CD4-positive, alpha-beta T cell (primary cell): Measurements from ENCODE around the gene ASH1L. TPM values are rescaled to one million over a fixed set of nuclear protein-coding genes. Genes with fewer than 3 reads are reported as not detected.
"Not testable (repeated sequence)": the region's sequence is repeated elsewhere in the genome, so short reads cannot be mapped to it uniquely, and the experiment has no call there.

ENCODE experiments used
- ATAC-seq: fragments of 200-7000 bp; cut with Tn5 transposase; one replicate; pipeline ENCODE4 v1.10.0; 2022; ENCODE audit warnings: mild to moderate bottlenecking; ENCODE audit not compliant: poor library complexity
- CTCF ChIA-PET: fragments of 350-600 bp; sonication (Branson Sonifier 250); formaldehyde crosslinking; loops from one replicate; lab custom pipeline; 2021; ENCODE audit warnings: antibody characterized with exemption, inconsistent platforms; lab: Charles Lee
- POLR2A ChIA-PET: fragments of 350-600 bp; sonication (Branson Sonifier 250); formaldehyde crosslinking; loops from one replicate; lab custom pipeline; 2021; ENCODE audit warnings: antibody characterized with exemption, inconsistent platforms; lab: Charles Lee
- DNase-seq, 14 experiments: peaks; one replicate each; pipeline ENCODE4 v3.0.0-alpha.2; 2013 to 2020; ENCODE audit warnings: mixed read lengths in 2 of 14
- H3K27ac ChIP-seq, 2 donors: one replicate each; pipeline versions ENCODE4 v1.5.1 to v1.7.0; 2013; ENCODE audit warnings: low read length in 2 of 2, low read depth in 1 of 2, mild to moderate bottlenecking in 1 of 2
- H3K27me3 ChIP-seq, 2 experiments: 1 replicate in 1 of 2; 2 replicates in 1 of 2; pipeline versions ENCODE4 v1.6.1 to v1.7.0; 2013; ENCODE audit warnings: low read length in 2 of 2, control low read depth in 1 of 2, mild to moderate bottlenecking in 1 of 2, moderate library complexity in 1 of 2; ENCODE audit not compliant: insufficient read depth in 2 of 2, control insufficient read depth in 1 of 2
- H3K36me3 ChIP-seq: one replicate; pipeline ENCODE4 v1.6.1; 2013; ENCODE audit warnings: low read length, control low read depth; ENCODE audit not compliant: insufficient read depth
- H3K4me1 ChIP-seq: one replicate; pipeline ENCODE4 v1.6.1; 2013; ENCODE audit warnings: low read length, control low read depth; ENCODE audit not compliant: insufficient read depth
- H3K4me3 ChIP-seq: one replicate; pipeline ENCODE4 v1.5.1; 2013; ENCODE audit warnings: mild to moderate bottlenecking, low read length, moderate library complexity
- H3K9me3 ChIP-seq, 2 experiments: 1 replicate in 1 of 2; 2 replicates in 1 of 2; pipeline versions ENCODE4 v1.6.1 to v1.7.0; 2013; ENCODE audit warnings: low read length in 2 of 2, mild to moderate bottlenecking in 2 of 2, control low read depth in 1 of 2, moderate library complexity in 1 of 2; ENCODE audit not compliant: control insufficient read depth in 1 of 2, insufficient read depth in 1 of 2
- H3K27ac Mint-ChIP-seq: one replicate; pipeline ENCODE4 v1.8.0; 2020; ENCODE audit warnings: mixed read lengths
- H3K27me3 Mint-ChIP-seq: one replicate; pipeline ENCODE4 v1.8.0; 2021; ENCODE audit warnings: mixed read lengths
- H3K36me3 Mint-ChIP-seq: one replicate; pipeline ENCODE4 v1.8.0; 2021; ENCODE audit warnings: low read depth, mixed read lengths
- H3K4me1 Mint-ChIP-seq: one replicate; pipeline ENCODE4 v1.8.0; 2021; ENCODE audit warnings: low read depth, mixed read lengths
- H3K4me3 Mint-ChIP-seq: one replicate; pipeline ENCODE4 v1.8.0; 2020; ENCODE audit warnings: mild to moderate bottlenecking, mixed read lengths
- H3K9me3 Mint-ChIP-seq: one replicate; pipeline ENCODE4 v1.8.0; 2020; ENCODE audit warnings: mixed read lengths
- CTCF ChIP-seq: fragments of 200-600 bp; IDR thresholded peaks from one replicate; pipeline ENCODE4 v1.8.0; 2022; ENCODE audit warnings: antibody characterized with exemption, mild to moderate bottlenecking
- intact Hi-C, 2 experiments: fragments of 100-400 bp; cut with DNase I in 1 of 2; cut with micrococcal nuclease in 1 of 2; formaldehyde crosslinking; loops; one replicate each; pipeline versions ENCODE4 v1.15.1 to v1.9.0; 2023 to 2025; cut with DNase I, micrococcal nuclease
- total RNA-seq, 174 experiments: library from RNA in 2 of 174; stranded (reverse) in 2 of 174; gene quantifications; one replicate each; pipeline ENCODE4 v1.2.3 and lab custom pipeline; 2021 to 2026

Gene ASH1L
- total RNA-seq, 2 experiments from 2014 or later = 71.0 to 72.8 TPM

GRCh38 chr1:155598842-155599331 is 36.3 kb upstream of the ASH1L start:
- peak overlapping the region; percentile 34 for H3K4me3 ChIP-seq
- H3K27ac ChIP-seq = no peak overlapping the region
- POLR2A ChIA-PET = interaction anchor here (0.7 kb wide), 1 partner anchor 11 kb away, joined by 4 read pairs; the partner anchor contains the start of gene MSTO1

GRCh38 chr1:155596864-155597263 is 34.3 kb upstream of the ASH1L start:
- DNase-seq (no peak), ATAC-seq (no peak)
- H3K27ac ChIP-seq = no peak overlapping the region
- no peaks in the 10 kb centered on the region for H3K36me3 ChIP-seq
- no peak for TF ChIP-seq CTCF
- intact Hi-C loops = loop anchor here in 1 of 2 experiments (10.0 kb wide), 2 partner anchors 242 to 502 kb away; no protein-coding TSS in a partner anchor
- CTCF ChIA-PET = no interaction called here
- peaks cover 14% of the 10 kb centered on the region for H3K4me1 Mint-ChIP-seq
- no peaks in the 10 kb centered on the region for H3K9me3 Mint-ChIP-seq
- H3K4me1 ChIP-seq = peaks cover 8% of the 10 kb centered on the region
- no peaks in the 10 kb centered on the region for H3K27me3 ChIP-seq
- H3K4me3 Mint-ChIP-seq = no peak overlapping the region
- no peaks in the 10 kb centered on the region for H3K27me3 Mint-ChIP-seq
- POLR2A ChIA-PET = no interaction called here
- no peaks in the 10 kb centered on the region for H3K9me3 ChIP-seq
- no peaks in the 10 kb centered on the region for H3K36me3 Mint-ChIP-seq
- H3K4me3 ChIP-seq = no peak overlapping the region
- H3K27ac Mint-ChIP-seq = peak overlapping the region; percentile 27

More at GRCh38 chr1:155598842-155599331, 36.3 kb upstream of the ASH1L start:
- H3K36me3 Mint-ChIP-seq = no peaks in the 10 kb centered on the region
- Histone ChIP-seq H3K9me3 (no peaks in the 10 kb centered on the region), H3K36me3 (no peaks in the 10 kb centered on the region), H3K4me1 (peaks cover 8% of the 10 kb centered on the region), H3K27me3 (no peaks in the 10 kb centered on the region)
- peaks cover 11% of the 10 kb centered on the region for H3K4me1 Mint-ChIP-seq
- peak; percentile 85 for ATAC-seq
- peak in 12 of 14 experiments; percentile 3 to 39 (median 12) for DNase-seq
- no peaks in the 10 kb centered on the region for H3K27me3 Mint-ChIP-seq
- CTCF ChIA-PET = no interaction called here
- TF ChIP-seq CTCF = no peak
- peak overlapping the region; percentile 94 for H3K27ac Mint-ChIP-seq
- intact Hi-C loops = loop anchor here in 1 of 2 experiments (10.0 kb wide), 2 partner anchors 244 to 504 kb away; no protein-coding TSS in a partner anchor
- no peaks in the 10 kb centered on the region for H3K9me3 Mint-ChIP-seq
- H3K4me3 Mint-ChIP-seq = peak overlapping the region; percentile 87

- not testable (repeated sequence) for H3K27me3 Mint-ChIP-seq, H3K27ac ChIP-seq, H3K27ac Mint-ChIP-seq, ATAC-seq, H3K4me3 ChIP-seq, H3K4me1 ChIP-seq, H3K27me3 ChIP-seq, H3K9me3 Mint-ChIP-seq, H3K36me3 Mint-ChIP-seq, H3K4me3 Mint-ChIP-seq, H3K36me3 ChIP-seq, H3K9me3 ChIP-seq, DNase-seq
- intact Hi-C loops = loop anchor here in 1 of 2 experiments (10.0 kb wide), 2 partner anchors 241 to 501 kb away; no protein-coding TSS in a partner anchor
- H3K4me1 Mint-ChIP-seq = peaks cover 16% of the 10 kb centered on the region
- POLR2A ChIA-PET = interaction anchor here (1.1 kb wide), 1 partner anchor 346 kb away, joined by 3 read pairs; no protein-coding TSS in a partner anchor
- CTCF ChIA-PET = interaction anchor here (0.5 kb wide), 1 partner anchor 21 kb away, joined by 3 read pairs; no protein-coding TSS in a partner anchor
Measured at GRCh38 chr1:155595877-155596474, 33.4 kb upstream of the ASH1L start.
